Measurements from ENCODE around the gene CDCA7. TPM values are rescaled to one million over a fixed set of nuclear protein-coding genes. Genes with fewer than 3 reads are reported as not detected.

CDCA7 gene
- total RNA-seq, 1 experiment from 2014 or later, result 50.3 TPM

GRCh38 chr2:173305303-173305702 is 49.4 kb upstream of the CDCA7 start:
- no peak overlapping the region for H4K8ac ChIP-seq (replicated peaks; ENCODE audit: insufficient read length, low read depth, low read length)
- no peaks in the 10 kb centered on the region for H4K20me1 ChIP-seq (ENCODE audit: control insufficient read depth, insufficient read depth, insufficient read length)
- no peak overlapping the region for H2BK5ac ChIP-seq (ENCODE audit: insufficient read length, low read length)
- no peak overlapping the region for H2BK120ac ChIP-seq (ENCODE audit: low read depth, low read length, poor library complexity, severe bottlenecking)
- H4K91ac ChIP-seq (ENCODE audit: insufficient read length, low read depth, low read length), result no peak overlapping the region
- no peak overlapping the region for H2BK20ac ChIP-seq (ENCODE audit: low read depth, low read length, poor library complexity, severe bottlenecking)
- H3K79me2 ChIP-seq (ENCODE audit: insufficient read depth, low read length), result no peaks in the 10 kb centered on the region
- no peak for DNase-seq
- peaks cover 12 to 36% (median 19%) of the 10 kb centered on the region in 3 experiments for H3K36me3 Mint-ChIP-seq (ENCODE audit: insufficient read depth in 1 of 3, low read depth in 3 of 3)
- peaks cover 18% of the 10 kb centered on the region; the same call in 1 of the 2 replicates for H3K4me1 ChIP-seq (ENCODE audit: insufficient read depth, low read length)
- H3K18ac ChIP-seq (ENCODE audit: insufficient read length, low read depth, low read length), result no peak overlapping the region
- no peak overlapping the region for H3K4me2 ChIP-seq (ENCODE audit: insufficient read depth, insufficient read length, low read length)
- H3K23ac ChIP-seq (ENCODE audit: insufficient read length, low read depth, low read length), result no peak overlapping the region
- H2BK15ac ChIP-seq (ENCODE audit: low read depth, low read length), result no peak overlapping the region
- H2AFZ ChIP-seq (ENCODE audit: low read length), result no peak overlapping the region
- no peak for TF ChIP-seq CTCF (conservative IDR thresholded peaks at IDR 0.05)
- H3K27me3 Mint-ChIP-seq (ENCODE audit: low read depth), result peaks cover 2% of the 10 kb centered on the region
- peaks cover 42 to 45% of the 10 kb centered on the region in 2 experiments for H3K4me1 Mint-ChIP-seq
- no peaks in the 10 kb centered on the region for H3K79me1 ChIP-seq (ENCODE audit: insufficient read depth, low read depth, low read length, poor library complexity, severe bottlenecking)
- H3K27ac Mint-ChIP-seq, result no peak overlapping the region; a peak in 1 of 7 replicates
- H3K9me3 ChIP-seq (ENCODE audit: control insufficient read depth, low read depth, low read length), result peaks cover 8% of the 10 kb centered on the region
- H3K23me2 ChIP-seq (ENCODE audit: insufficient read length, low read depth, low read length, poor library complexity, severe bottlenecking), result no peaks in the 10 kb centered on the region
- H4K5ac ChIP-seq (ENCODE audit: insufficient read length, low read depth, low read length), result no peak overlapping the region
- no peak overlapping the region for H3K4ac ChIP-seq (ENCODE audit: low read depth, low read length)
- H3K27me3 ChIP-seq (ENCODE audit: insufficient read depth, low read length), result no peaks in the 10 kb centered on the region
- H3K56ac ChIP-seq (ENCODE audit: insufficient read length, low read depth, low read length), result no peak overlapping the region
- H3K4me3 Mint-ChIP-seq, result no peak overlapping the region
- H3T11ph ChIP-seq (ENCODE audit: low read length), result no peak overlapping the region
- no peak overlapping the region for H2AK5ac ChIP-seq (ENCODE audit: insufficient read length, low read length)
- H3K27ac ChIP-seq (ENCODE audit: insufficient read length, low read depth, low read length), result no peak overlapping the region
- no peak overlapping the region for H3K9ac ChIP-seq (ENCODE audit: extremely low read depth, insufficient read length, low read length)
- H2BK12ac ChIP-seq (ENCODE audit: insufficient read length, low read depth, low read length), result no peak overlapping the region
- H3K14ac ChIP-seq (ENCODE audit: insufficient read depth, low read length), result no peak overlapping the region
- H3K9me3 Mint-ChIP-seq, result peaks cover 26 to 34% of the 10 kb centered on the region in 2 experiments
- no CpG with 5 or more reads among the region's 2 CpGs for WGBS (ENCODE audit: extremely low coverage, insufficient read length, low lambda C conversion rate)

All from H9 (cell line).